Panc1 (cell line): Measurements from ENCODE around the gene NEUROG1.

ENCODE experiments used
- CTCF ChIP-seq: fragments of 450-650 bp; IDR thresholded peaks from 2 replicates; pipeline ENCODE4 v1.5.1; 2017; ENCODE audit warnings: mild to moderate bottlenecking
- TF ChIP-seq, protein P1 (sequence below), 2 experiments: IDR thresholded peaks; 2 replicates each; pipeline ENCODE4 v1.6.1; 2011 to 2012; ENCODE audit warnings: low read depth in 2 of 2, control low read depth in 1 of 2, low read length in 1 of 2, mild to moderate bottlenecking in 1 of 2, moderate library complexity in 1 of 2; ENCODE audit not compliant: insufficient read depth in 1 of 2

DNA sequence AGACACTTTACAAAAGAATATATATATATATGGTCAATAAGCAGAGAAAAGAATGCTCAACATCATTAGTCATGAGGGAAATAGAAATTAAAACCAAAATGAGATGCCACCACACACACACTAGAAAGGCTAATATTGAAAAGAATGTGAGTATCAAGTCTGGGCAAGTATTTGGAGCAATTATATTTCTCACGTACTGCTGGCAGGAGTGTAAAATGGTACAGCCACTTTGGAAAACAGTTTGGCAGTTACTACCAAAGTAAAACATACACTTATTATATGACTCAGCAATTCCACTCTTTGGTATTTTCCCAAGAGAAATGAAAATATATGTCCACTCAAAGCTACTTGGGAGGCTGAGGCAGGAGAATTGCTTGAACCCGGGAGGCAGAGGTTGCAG lies 29.8 kb downstream of the NEUROG1 start:
- TF ChIP-seq CTCF = no peak
- TF ChIP-seq, protein P1, sequence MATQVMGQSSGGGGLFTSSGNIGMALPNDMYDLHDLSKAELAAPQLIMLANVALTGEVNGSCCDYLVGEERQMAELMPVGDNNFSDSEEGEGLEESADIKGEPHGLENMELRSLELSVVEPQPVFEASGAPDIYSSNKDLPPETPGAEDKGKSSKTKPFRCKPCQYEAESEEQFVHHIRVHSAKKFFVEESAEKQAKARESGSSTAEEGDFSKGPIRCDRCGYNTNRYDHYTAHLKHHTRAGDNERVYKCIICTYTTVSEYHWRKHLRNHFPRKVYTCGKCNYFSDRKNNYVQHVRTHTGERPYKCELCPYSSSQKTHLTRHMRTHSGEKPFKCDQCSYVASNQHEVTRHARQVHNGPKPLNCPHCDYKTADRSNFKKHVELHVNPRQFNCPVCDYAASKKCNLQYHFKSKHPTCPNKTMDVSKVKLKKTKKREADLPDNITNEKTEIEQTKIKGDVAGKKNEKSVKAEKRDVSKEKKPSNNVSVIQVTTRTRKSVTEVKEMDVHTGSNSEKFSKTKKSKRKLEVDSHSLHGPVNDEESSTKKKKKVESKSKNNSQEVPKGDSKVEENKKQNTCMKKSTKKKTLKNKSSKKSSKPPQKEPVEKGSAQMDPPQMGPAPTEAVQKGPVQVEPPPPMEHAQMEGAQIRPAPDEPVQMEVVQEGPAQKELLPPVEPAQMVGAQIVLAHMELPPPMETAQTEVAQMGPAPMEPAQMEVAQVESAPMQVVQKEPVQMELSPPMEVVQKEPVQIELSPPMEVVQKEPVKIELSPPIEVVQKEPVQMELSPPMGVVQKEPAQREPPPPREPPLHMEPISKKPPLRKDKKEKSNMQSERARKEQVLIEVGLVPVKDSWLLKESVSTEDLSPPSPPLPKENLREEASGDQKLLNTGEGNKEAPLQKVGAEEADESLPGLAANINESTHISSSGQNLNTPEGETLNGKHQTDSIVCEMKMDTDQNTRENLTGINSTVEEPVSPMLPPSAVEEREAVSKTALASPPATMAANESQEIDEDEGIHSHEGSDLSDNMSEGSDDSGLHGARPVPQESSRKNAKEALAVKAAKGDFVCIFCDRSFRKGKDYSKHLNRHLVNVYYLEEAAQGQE (IDR thresholded peaks at IDR 0.05; ENCODE audit: insufficient read depth in 1 of 2, low read depth in 2 of 2, low read length in 1 of 2) = no peak
